ENCODE data around the gene IL20RA.
"Not testable (repeated sequence)": the region's sequence is repeated elsewhere in the genome, so short reads cannot be mapped to it uniquely, and the experiment has no call there.

The IL20RA gene

GRCh38 chr6:136975089-136975715 lies 69.6 kb downstream of the IL20RA start:
- no peak for DNase-seq (ENCODE audit: low read depth in 2 of 3, low spot score in 2 of 3)

- not testable (repeated sequence) for DNase-seq (ENCODE audit: low read depth in 2 of 3, low spot score in 2 of 3)
These were observed 71.0 kb downstream of the IL20RA start for GRCh38 chr6:136973781-136974180.

- DNase-seq (ENCODE audit: low read depth in 2 of 3, low spot score in 2 of 3): no peak
These were observed 73.2 kb downstream of the IL20RA start for GRCh38 chr6:136971609-136972008.

GRCh38 chr6:136969930-136970329 lies 74.8 kb downstream of the IL20RA start:
- DNase-seq (ENCODE audit: low read depth in 2 of 3, low spot score in 2 of 3): no peak

GRCh38 chr6:136969433-136969832 lies 75.3 kb downstream of the IL20RA start:
- DNase-seq (ENCODE audit: low read depth in 2 of 3, low spot score in 2 of 3): no peak

- DNase-seq (ENCODE audit: low read depth in 2 of 3, low spot score in 2 of 3): no peak
These were observed 75.9 kb downstream of the IL20RA start for GRCh38 chr6:136968837-136969236.

- peak; percentile 5 to 22 (median 20) for DNase-seq (ENCODE audit: low read depth in 2 of 3, low spot score in 2 of 3)
These were observed 76.7 kb downstream of the IL20RA start for GRCh38 chr6:136967876-136968752.

GRCh38 chr6:136964398-136964797 lies 80.4 kb downstream of the IL20RA start:
- DNase-seq (ENCODE audit: low read depth in 2 of 3, low spot score in 2 of 3): no peak

- no peak for DNase-seq (ENCODE audit: low read depth in 2 of 3, low spot score in 2 of 3)
These were observed 81.5 kb downstream of the IL20RA start for GRCh38 chr6:136963259-136963658.

GRCh38 chr6:136962661-136963060 lies 82.1 kb downstream of the IL20RA start:
- DNase-seq (ENCODE audit: low read depth in 2 of 3, low spot score in 2 of 3): no peak

GRCh38 chr6:136961848-136962247 lies 82.9 kb downstream of the IL20RA start:
- DNase-seq (ENCODE audit: low read depth in 2 of 3, low spot score in 2 of 3): no peak

- DNase-seq (ENCODE audit: low read depth in 2 of 3, low spot score in 2 of 3): no peak
These were observed 84.0 kb downstream of the IL20RA start for GRCh38 chr6:136960781-136961180.

- not testable (repeated sequence) for DNase-seq (ENCODE audit: low read depth in 2 of 3, low spot score in 2 of 3)
These were observed 84.8 kb downstream of the IL20RA start for GRCh38 chr6:136959935-136960334.

GRCh38 chr6:136959471-136959891 lies 85.3 kb downstream of the IL20RA start:
- DNase-seq (ENCODE audit: low read depth in 2 of 3, low spot score in 2 of 3): no peak

- DNase-seq (ENCODE audit: low read depth in 2 of 3, low spot score in 2 of 3): no peak
These were observed 86.6 kb downstream of the IL20RA start for GRCh38 chr6:136958168-136958567.

GRCh38 chr6:136956590-136957544 lies 87.9 kb downstream of the IL20RA start:
- no peak for DNase-seq (ENCODE audit: low read depth in 2 of 3, low spot score in 2 of 3)

- DNase-seq (ENCODE audit: low read depth in 2 of 3, low spot score in 2 of 3): no peak
These were observed 89.6 kb downstream of the IL20RA start for GRCh38 chr6:136955123-136955522.

- no peak for DNase-seq (ENCODE audit: low read depth in 2 of 3, low spot score in 2 of 3)
These were observed 92.0 kb downstream of the IL20RA start for GRCh38 chr6:136952714-136953260.

GRCh38 chr6:136950436-136951126 lies 94.2 kb downstream of the IL20RA start:
- no peak for DNase-seq (ENCODE audit: low read depth in 2 of 3, low spot score in 2 of 3)
